HG02938 (cell line): ENCODE results near the gene ZNF460.
"Not testable (repeated sequence)": the region's sequence is repeated elsewhere in the genome, so short reads cannot be mapped to it uniquely, and the experiment has no call there.

Experiments used
- ATAC-seq: cut with Tn5 transposase; IDR thresholded peaks from one replicate; pipeline ENCODE4 v1.9.1; 2021; ENCODE audit warnings: mild to moderate bottlenecking, moderate library complexity; ENCODE audit not compliant: unreplicated experiment

The ZNF460 gene

GRCh38 chr19:57280165-57280961 is at the start of gene ZNF460:
Gene ZNF460, plus strand, starts transcription at chr19:57280485. Its CDS starts 322 bp downstream, at chr19:57280807.
- peak; percentile 75 for ATAC-seq

- ATAC-seq, result no peak
These were observed 48.6 kb upstream of the ZNF460 start for GRCh38 chr19:57231686-57232085.

- no peak for ATAC-seq
These were observed 47.1 kb upstream of the ZNF460 start for GRCh38 chr19:57233207-57233606.

- peak; percentile 24 for ATAC-seq
These were observed 40.3 kb upstream of the ZNF460 start for GRCh38 chr19:57239982-57240310.

- ATAC-seq, result peak; percentile 91
These were observed 39.8 kb upstream of the ZNF460 start, which contains the start of gene ZNF805 for GRCh38 chr19:57240311-57241090. Gene ZNF805, plus strand, starts transcription at chr19:57240632. Its CDS starts 260 bp downstream, at chr19:57240892.

GRCh38 chr19:57241176-57241575 is 39.1 kb upstream of the ZNF460 start:
- no peak for ATAC-seq

- no peak for ATAC-seq
These were observed 37.5 kb upstream of the ZNF460 start for GRCh38 chr19:57242821-57243220.

GRCh38 chr19:57244513-57244912 is 35.8 kb upstream of the ZNF460 start:
- no peak for ATAC-seq

GRCh38 chr19:57245066-57245465 is 35.2 kb upstream of the ZNF460 start:
- no peak for ATAC-seq

- no peak for ATAC-seq
These were observed 34.3 kb upstream of the ZNF460 start for GRCh38 chr19:57245959-57246358.

GRCh38 chr19:57248646-57249045 is 31.6 kb upstream of the ZNF460 start:
- no peak for ATAC-seq

GRCh38 chr19:57249329-57249728 is 31.0 kb upstream of the ZNF460 start:
- no peak for ATAC-seq

GRCh38 chr19:57253767-57254166 is 26.5 kb upstream of the ZNF460 start:
- not testable (repeated sequence) for ATAC-seq

GRCh38 chr19:57262044-57262443 is 18.2 kb upstream of the ZNF460 start:
- ATAC-seq, result no peak

- ATAC-seq, result no peak
These were observed 17.0 kb upstream of the ZNF460 start for GRCh38 chr19:57263244-57263741.

- ATAC-seq, result no peak
These were observed 13.0 kb upstream of the ZNF460 start for GRCh38 chr19:57267291-57267690.

- ATAC-seq, result no peak
These were observed 10.6 kb upstream of the ZNF460 start for GRCh38 chr19:57269515-57270250.

- no peak for ATAC-seq
These were observed 9.0 kb upstream of the ZNF460 start for GRCh38 chr19:57271280-57271679.

GRCh38 chr19:57273014-57273413 is 7.3 kb upstream of the ZNF460 start:
- ATAC-seq, result no peak

GRCh38 chr19:57276430-57276829 is 3.9 kb upstream of the ZNF460 start:
- no peak for ATAC-seq

- not testable (repeated sequence) for ATAC-seq
These were observed 1.8 kb upstream of the ZNF460 start for GRCh38 chr19:57278481-57278880.
